ENCODE results near the gene ATG3.
"Not testable (repeated sequence)": the region's sequence is repeated elsewhere in the genome, so short reads cannot be mapped to it uniquely, and the experiment has no call there.

The ATG3 gene

DNA sequence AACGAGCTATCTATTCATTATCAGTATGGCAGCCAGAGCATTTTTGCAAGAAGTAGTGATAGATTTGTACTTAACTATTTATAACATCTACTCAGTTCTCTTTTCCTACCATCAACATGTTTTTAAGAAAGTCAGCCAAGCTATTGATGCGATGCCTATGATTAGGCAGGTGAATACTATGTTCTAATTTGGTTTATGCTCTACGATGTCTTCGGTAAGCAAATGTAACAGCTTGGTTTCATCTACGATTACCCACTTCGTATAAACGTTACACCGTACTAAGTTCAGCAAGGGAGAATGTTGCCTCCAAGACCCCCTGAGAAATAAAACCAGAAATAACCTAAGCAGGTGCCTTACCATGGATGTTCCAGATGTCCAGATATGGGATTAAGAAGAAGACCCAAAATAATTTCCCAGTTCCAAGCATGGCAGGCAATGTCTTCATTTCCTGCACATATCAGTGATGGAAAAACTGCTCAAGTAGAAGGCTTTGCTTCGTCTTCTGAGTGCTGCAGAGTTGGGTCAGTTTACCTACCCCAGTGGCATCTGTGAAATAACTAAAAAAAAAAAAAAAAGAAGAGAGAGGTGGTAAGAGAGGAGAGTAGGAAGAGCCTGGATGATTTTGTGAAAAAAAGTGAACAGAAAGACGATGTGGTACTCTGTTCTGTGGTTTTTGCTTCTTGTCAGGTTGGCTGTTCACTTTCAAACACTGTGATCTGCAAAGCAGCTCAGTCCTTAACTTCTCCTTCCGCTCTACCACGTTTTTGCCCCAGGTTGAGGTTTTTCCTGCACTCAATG is 62.6 kb downstream of the ATG3 start, which contains the start of gene BTLA:
TSS of gene BTLA (minus strand) at position 559 of the 798 bp plus-strand sequence. CDS start at position 445, 114 bp downstream.
- DNase-seq (ENCODE audit: low read depth) = no peak

DNA sequence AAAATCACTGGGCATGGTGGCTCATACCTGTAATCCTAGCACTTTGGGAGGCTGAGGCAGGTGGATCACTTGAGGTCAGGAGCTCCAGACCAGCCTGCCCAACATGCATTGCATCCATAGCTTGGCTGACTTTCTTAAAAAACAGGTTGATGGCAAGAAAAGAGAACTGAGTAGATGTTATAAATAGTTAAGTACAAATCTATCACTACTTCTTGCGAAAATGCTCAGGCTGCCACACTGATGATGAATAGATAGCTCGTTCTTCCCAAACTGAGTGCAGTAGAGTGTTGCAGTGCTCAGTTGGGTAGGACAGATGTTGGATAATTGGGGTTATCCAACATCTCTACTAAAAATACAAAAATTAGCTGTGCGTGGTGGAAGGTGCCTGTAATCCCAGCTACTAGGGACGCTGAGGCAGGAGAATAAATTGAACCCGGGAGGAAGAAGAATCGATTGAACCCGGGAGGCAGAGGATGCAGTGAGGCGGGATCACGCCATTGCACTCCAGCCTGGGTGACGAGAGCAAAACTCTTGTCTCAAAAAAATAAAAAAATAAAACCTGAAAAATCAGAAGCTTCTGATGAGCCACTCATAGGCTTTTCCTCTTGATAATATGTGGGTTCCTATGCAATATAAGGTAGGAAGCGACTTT is 63.7 kb downstream of the ATG3 start:
- no peak for DNase-seq (ENCODE audit: low read depth)

DNA sequence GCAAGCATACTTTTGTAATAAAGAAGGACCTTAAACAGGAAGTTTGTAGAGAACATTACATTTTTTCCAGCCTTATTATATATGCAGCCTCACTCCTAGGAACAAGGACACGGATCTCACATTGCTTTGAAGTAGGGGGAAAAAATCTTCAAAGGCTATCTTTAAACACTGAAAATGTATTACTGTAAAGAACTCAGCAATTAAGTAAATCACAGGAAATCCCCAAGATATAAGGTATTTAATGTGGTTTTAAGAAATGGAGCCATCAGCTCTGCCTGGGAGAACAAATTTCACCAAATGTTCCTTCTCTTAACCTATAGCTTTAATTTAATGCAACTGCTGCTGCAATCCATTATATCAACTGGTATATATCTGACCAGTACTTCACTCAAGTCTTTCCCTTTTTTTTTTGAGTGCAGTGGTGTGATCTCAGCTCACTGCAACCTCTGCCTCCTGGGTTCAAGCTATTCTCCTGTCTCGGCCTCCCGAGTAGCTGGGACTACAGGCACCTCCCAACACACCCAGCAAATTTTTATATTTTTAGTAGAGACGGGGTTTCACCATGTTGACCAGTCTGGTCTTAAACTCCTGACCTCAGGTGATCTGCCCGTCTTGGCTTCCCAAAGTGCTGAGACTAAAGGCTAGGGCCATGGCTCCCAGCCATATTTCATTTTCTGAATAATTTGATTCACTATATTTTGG is 65.2 kb downstream of the ATG3 start:
- DNase-seq (ENCODE audit: low read depth) = no peak

DNA sequence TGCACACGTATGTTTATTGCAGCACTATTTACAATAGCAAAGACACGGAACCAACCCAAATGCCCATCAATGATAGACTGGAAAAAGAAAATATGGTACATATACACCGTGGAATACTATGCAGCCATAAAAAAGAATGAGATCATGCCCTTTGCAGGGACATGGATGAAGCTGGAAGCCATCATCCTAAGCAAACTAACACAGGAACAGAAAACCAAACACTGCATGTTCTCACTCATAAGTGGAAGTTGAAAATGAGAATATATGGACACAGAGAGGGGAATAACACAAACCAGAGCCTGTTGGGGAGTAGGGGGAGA is 67.4 kb downstream of the ATG3 start:
- DNase-seq (ENCODE audit: low read depth) = not testable (repeated sequence)

DNA sequence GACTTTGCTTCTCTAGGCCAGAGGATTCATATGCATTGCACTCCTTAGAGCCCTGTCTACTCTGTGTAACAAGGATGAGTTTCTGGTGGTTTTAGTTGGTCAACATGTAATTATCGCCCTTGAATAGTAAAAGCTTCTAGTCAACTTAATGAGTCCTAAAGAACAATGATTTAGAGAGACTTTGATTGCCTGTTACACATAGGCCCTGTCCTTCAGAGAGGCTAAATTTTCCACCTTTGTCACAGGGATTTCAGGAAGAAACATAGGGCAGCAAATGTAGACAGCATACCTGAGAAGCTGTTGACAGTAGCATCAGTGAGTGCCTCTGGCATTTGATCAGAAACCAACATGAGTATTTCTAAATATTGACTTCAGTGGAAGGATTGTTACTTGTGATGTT is 69.6 kb downstream of the ATG3 start:
- no peak for DNase-seq (ENCODE audit: low read depth)

DNA sequence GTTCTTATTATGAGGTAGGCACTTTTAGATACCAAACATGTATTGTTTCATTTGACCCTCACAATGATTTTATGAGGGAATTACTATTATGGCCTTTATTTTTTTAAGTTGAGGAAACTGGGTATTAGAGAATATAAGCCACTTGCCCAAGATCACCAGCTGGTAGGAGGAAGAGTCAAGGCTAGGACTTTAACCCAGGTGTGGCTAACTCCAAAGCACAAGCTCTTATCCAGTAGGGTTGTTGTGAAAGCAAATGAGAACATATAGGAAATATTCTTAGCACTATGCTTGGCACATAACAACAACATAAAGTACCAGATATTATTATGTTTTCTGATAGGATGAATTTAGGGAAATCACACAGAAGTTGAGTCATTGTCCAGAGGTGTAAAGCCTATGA is 70.4 kb downstream of the ATG3 start:
- no peak for DNase-seq (ENCODE audit: low read depth)

DNA sequence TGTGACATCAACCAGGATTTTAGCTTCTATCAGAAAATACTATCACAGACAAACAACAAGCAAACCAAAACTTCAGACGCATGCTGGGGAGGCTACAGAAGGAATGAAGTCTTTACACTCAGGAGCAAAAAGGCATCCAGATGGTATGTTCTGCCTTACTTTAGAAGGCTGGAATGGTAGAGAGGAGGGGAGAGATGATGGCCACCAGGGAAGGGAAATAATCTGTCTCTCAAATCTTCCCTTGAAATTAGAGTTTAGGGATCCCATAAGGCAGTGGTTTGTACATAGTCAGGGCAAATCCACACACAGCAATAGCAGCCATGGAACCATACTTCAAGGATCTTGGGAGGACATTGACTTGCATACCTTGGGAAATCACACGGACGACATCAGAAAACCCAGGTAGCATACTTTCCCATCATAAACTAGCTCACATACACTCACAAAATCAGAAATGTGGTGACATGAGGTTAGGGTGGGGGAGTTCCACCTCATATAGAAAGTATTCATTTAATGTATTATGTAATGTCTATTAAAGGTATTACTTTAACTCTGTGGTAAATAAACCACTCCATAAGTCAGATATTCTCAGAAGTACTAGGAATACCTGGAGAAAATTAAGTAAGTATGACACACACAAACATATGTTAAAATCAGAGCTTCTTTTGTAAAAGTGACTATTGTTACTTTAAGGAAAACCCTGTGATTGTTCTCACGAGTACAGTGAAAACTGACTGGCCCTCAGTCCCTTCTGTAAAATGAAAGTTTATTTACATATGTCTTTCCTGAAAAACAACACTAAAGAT is 71.9 kb downstream of the ATG3 start:
- DNase-seq (ENCODE audit: low read depth) = no peak

DNA sequence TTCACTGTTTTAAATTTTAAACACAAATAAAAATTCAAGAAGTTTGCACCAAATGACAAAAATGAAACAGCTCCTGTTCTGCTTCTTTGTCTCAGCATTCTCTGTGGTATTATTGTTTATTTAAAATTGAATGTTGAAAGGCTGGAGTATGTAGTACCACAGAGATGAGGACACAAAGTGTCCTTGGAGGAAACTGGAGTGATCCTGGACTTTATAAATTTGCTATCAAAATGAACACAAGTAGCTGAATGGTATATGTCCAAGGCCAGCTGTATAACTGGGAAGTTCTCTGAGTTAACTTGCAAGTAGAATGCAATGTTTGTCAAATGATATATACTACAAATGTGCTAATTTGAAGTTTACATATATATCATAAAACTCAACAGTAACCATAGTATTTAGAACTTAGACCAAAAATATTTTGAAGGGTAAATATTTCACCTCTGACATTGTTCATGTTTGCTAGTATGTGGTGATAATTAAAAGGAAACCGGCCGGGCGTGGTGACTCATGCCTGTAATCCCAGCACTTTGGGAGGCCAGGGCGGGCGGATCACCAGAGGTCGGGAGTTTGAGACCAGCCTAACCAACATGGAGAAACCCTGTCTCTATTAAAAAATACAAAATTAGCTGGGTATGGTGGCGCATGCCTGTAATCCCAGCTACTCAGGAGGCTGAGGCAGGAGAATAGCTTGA is 74.8 kb downstream of the ATG3 start:
- DNase-seq (ENCODE audit: low read depth) = no peak

DNA sequence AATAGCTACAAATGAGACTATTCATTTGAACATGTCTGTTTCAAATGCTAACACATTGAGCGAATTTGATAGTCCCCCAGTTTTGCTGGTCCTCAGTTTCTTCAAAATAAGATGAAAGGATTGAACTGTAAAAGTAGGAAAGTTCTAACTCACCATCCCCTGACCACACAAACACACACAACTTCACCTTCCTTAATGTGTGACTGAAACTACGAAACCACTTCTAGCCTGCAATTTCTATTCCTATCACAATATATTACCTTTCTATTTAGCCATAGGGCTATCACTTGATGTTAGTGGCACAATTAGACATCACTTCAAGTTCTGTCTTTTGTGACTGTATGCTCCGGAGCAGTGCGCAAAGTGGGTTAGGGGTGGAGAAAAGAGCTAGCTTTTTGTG is 77.4 kb downstream of the ATG3 start:
- DNase-seq (ENCODE audit: low read depth) = no peak

DNA sequence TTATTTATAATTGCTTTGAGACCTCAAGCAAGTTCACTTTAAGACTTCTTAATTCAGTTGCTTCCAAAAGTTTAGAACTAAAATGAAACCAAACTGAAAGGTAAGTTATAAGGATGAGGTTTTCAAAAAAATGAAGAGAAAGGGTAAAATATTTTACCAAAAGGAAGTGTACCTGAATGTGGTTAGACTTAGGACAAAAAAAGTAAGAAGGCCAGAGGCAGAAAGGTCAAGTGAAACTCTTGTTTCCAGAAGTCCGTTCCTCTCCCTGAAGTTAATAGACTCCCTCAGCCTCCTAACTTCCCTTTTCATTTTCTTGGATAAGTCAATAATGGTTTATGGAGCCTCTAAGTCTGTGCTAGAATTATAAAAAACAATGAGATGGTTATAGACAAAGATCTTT is 79.1 kb downstream of the ATG3 start:
- DNase-seq (ENCODE audit: low read depth) = no peak
